WTC11 (cell line): ENCODE results near the gene CXCL12.

Experiments
- CTCF ChIP-seq: fragments of 200-600 bp; IDR thresholded peaks from 2 replicates; pipeline ENCODE4 v1.8.0; 2022; ENCODE audit warnings: antibody characterized with exemption
- MAX ChIP-seq: sonication (generic); formaldehyde crosslinking; IDR thresholded peaks from 2 replicates; pipeline ENCODE4 v1.8.0; 2022; ENCODE audit warnings: mild to moderate bottlenecking, missing genetic modification reagents
- SMAD3 ChIP-seq: sonication (generic); formaldehyde crosslinking; IDR thresholded peaks from 2 replicates; pipeline ENCODE4 v1.8.0; 2022; ENCODE audit warnings: missing genetic modification reagents, mild to moderate bottlenecking, borderline replicate concordance
- USF2 ChIP-seq: sonication (generic); formaldehyde crosslinking; IDR thresholded peaks from 2 replicates; pipeline ENCODE4 v1.8.1; 2023; ENCODE audit warnings: mild to moderate bottlenecking, missing genetic modification reagents, moderate library complexity
- ZNF317 ChIP-seq: sonication (generic); formaldehyde crosslinking; IDR thresholded peaks from 2 replicates; pipeline ENCODE4 v1.8.1; 2023; ENCODE audit warnings: low read depth, mild to moderate bottlenecking, moderate library complexity, missing genetic modification reagents, borderline replicate concordance

- TF ChIP-seq CTCF (no peak), ZNF317 (no peak), USF2 (CRISPR knock-in tag) (no peak), SMAD3 (no peak), MAX (no peak)
Observed at GRCh38 chr10:44404741-44405437, 20.0 kb upstream of the CXCL12 start.
